Stimulated activated naive B cell treated with anti-CD40 and anti-IgM and Interleukin-4, amounts not matched to agents 10 μg/mL and 1 μg/mL and 100 μg/mL, for 72 hours (primary cell): ENCODE data around the gene NUP210.

Experiments
- ATAC-seq, 2 donors: fragments of 150-1000 bp; cut with Tn5 transposase; replicated peaks; 2 replicates each; pipeline ENCODE4 v1.10.0; 2021; ENCODE audit warnings: moderate library complexity in 1 of 2
- DNase-seq: peaks from one replicate; pipeline ENCODE4 v3.0.0; 2021
- H3K27ac Mint-ChIP-seq: one replicate; pipeline ENCODE4 v1.8.0; 2022; ENCODE audit warnings: mild to moderate bottlenecking, mixed read lengths
- H3K27me3 Mint-ChIP-seq, 2 donors: one replicate each; pipeline ENCODE4 v1.8.0; 2022; ENCODE audit warnings: mixed read lengths in 2 of 2
- H3K36me3 Mint-ChIP-seq, 2 donors: one replicate each; pipeline ENCODE4 v1.8.0; 2022; ENCODE audit warnings: mixed read lengths in 2 of 2, mild to moderate bottlenecking in 1 of 2
- H3K4me1 Mint-ChIP-seq, 2 donors: one replicate each; pipeline ENCODE4 v1.8.0; 2022; ENCODE audit warnings: mixed read lengths in 2 of 2, mild to moderate bottlenecking in 1 of 2
- H3K4me3 Mint-ChIP-seq, 2 donors: one replicate each; pipeline ENCODE4 v1.8.0; 2022; ENCODE audit warnings: mild to moderate bottlenecking in 2 of 2, mixed read lengths in 2 of 2, moderate library complexity in 1 of 2
- H3K9me3 Mint-ChIP-seq, 2 donors: one replicate each; pipeline ENCODE4 v1.8.0; 2022; ENCODE audit warnings: mixed read lengths in 2 of 2, mild to moderate bottlenecking in 1 of 2

NUP210 gene

GRCh38 chr3:13424141-13424844, 4.2 kb upstream of the NUP210 start:
- H3K4me3 Mint-ChIP-seq: no peak overlapping the region
- peaks cover 13 to 21% of the 10 kb centered on the region in 2 donors for H3K4me1 Mint-ChIP-seq
- DNase-seq: no peak
- H3K27me3 Mint-ChIP-seq: no peaks in the 10 kb centered on the region
- H3K9me3 Mint-ChIP-seq: no peaks in the 10 kb centered on the region
- peaks cover 0 to 3% of the 10 kb centered on the region in 2 donors for H3K36me3 Mint-ChIP-seq
- H3K27ac Mint-ChIP-seq: no peak overlapping the region
- no peak for ATAC-seq

GRCh38 chr3:13420831-13421765, 976 bp upstream of the NUP210 start:
- ATAC-seq (peak; percentile 48 to 61), DNase-seq (peak; percentile 60)
- H3K36me3 Mint-ChIP-seq: peaks cover 3 to 9% of the 10 kb centered on the region in 2 donors
- peaks cover 18 to 31% of the 10 kb centered on the region in 2 donors for H3K4me1 Mint-ChIP-seq
- H3K27me3 Mint-ChIP-seq: no peaks in the 10 kb centered on the region
- peak overlapping the region; percentile 99 for H3K27ac Mint-ChIP-seq
- H3K9me3 Mint-ChIP-seq: no peaks in the 10 kb centered on the region
- H3K4me3 Mint-ChIP-seq: peak overlapping the region; percentile 93 to 97

- H3K4me1 Mint-ChIP-seq: peaks cover 32 to 47% of the 10 kb centered on the region in 2 donors
- peak overlapping the region; percentile 90 to 97 for H3K4me3 Mint-ChIP-seq
- peaks cover 3 to 18% of the 10 kb centered on the region in 2 donors for H3K36me3 Mint-ChIP-seq
- H3K27me3 Mint-ChIP-seq: no peaks in the 10 kb centered on the region
- ATAC-seq: peak; percentile 68 to 72
- H3K9me3 Mint-ChIP-seq: no peaks in the 10 kb centered on the region
- peak; percentile 60 for DNase-seq
- H3K27ac Mint-ChIP-seq: peak overlapping the region; percentile 96
These were observed 547 bp downstream of the NUP210 start for GRCh38 chr3:13419505-13420044.

GRCh38 chr3:13417166-13417947, 2.8 kb downstream of the NUP210 start:
- Mint-ChIP-seq H3K36me3 (peaks cover 3 to 24% of the 10 kb centered on the region in 2 donors), H3K4me1 (peaks cover 44 to 66% of the 10 kb centered on the region in 2 donors), H3K27ac (peak overlapping the region; percentile 75), H3K4me3 (peak overlapping the region in 1 of 2 donors; percentile 97), H3K27me3 (no peaks in the 10 kb centered on the region), H3K9me3 (no peaks in the 10 kb centered on the region)
- DNase-seq (no peak), ATAC-seq (no peak)

DNA sequence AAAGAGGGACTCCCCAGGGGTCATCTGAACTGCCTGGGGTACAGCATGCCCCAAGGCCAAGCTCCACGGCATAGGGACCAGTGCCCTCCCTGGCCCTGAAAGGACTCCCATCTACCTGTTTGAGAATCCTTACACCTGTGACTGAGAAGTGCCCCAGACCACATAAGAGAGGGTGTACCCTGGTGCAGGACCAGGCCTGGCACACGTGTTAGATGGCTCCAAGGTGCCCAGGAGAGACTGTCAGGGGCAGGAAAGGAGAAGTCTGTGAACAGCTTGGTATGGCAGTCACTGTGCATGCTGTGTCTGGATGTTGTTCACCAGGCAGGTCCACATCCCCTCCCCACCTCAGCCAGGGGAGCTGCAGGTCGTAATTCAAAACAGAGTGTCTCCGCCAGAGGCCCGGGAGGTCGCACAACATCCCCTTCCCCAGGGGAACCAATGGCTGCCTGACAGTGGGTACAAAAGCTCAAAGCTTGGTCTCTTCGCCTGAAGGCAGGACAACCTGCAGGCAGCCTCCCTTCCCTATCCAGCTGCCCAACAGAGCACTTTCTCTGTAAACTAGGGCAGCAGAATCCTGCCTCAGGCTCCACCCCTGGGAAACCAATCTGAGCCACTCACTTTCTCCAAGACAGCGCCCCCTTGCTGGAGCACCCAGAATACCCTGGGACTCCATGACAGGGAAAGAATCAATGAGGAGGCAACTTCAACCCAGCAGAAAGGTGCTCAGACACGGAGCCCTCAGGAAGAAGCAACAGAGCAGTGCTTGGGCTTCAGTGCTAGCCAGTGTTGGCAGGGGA, 3.9 kb downstream of the NUP210 start:
- no peaks in the 10 kb centered on the region for H3K27me3 Mint-ChIP-seq
- no peak for ATAC-seq
- H3K4me1 Mint-ChIP-seq: peaks cover 42 to 67% of the 10 kb centered on the region in 2 donors
- H3K9me3 Mint-ChIP-seq: no peaks in the 10 kb centered on the region
- DNase-seq: no peak
- H3K27ac Mint-ChIP-seq: peak overlapping the region; percentile 88
- H3K4me3 Mint-ChIP-seq: peak overlapping the region; percentile 44 to 71
- H3K36me3 Mint-ChIP-seq: peaks cover 3 to 28% of the 10 kb centered on the region in 2 donors

DNA sequence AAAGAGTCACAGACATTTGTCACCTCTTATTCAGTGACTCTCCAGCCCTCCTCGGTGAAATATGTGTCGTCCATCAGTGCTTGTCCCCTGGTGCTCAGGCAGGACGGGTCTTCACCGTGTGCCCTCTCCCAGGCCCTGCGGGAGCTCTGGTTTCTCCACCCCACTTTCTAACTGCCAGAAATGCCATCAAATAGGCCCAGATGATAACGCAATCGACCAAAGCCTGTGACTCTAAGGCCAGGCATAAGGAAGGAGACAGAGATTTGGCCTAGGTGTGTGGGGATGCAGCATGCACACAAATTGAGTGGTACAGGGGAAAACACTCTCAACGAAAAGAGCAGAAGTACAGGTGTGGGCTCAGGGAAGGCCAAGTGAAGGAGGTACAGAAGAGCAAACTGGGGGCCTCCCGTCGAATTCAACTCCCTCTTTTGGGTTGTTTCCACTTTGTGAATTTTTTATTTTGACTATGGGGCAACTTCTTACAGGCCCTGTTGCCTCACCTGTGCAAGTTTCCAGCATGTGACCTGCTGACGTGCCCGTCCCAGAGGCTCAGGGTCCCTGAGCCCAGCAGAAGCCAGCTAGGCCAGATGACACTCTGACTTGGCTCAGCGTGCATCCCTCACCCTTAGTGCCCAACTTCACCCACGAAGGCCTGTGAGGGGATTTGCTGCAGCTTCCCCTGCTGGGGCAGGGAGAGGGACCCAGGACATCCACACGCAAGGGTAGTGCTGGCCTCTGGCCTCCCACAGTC, 4.7 kb downstream of the NUP210 start:
- ATAC-seq (no peak), DNase-seq (no peak)
- peaks cover 36 to 61% of the 10 kb centered on the region in 2 donors for H3K4me1 Mint-ChIP-seq
- peaks cover 3 to 25% of the 10 kb centered on the region in 2 donors for H3K36me3 Mint-ChIP-seq
- H3K27ac Mint-ChIP-seq: peak overlapping the region; percentile 98
- H3K27me3 Mint-ChIP-seq: no peaks in the 10 kb centered on the region
- H3K4me3 Mint-ChIP-seq: peak overlapping the region; percentile 81 to 85
- no peaks in the 10 kb centered on the region for H3K9me3 Mint-ChIP-seq

- Mint-ChIP-seq H3K27ac (peak overlapping the region; percentile 98), H3K36me3 (peaks cover 6 to 26% of the 10 kb centered on the region in 2 donors), H3K4me3 (peak overlapping the region; percentile 81 to 85), H3K4me1 (peaks cover 34 to 60% of the 10 kb centered on the region in 2 donors), H3K9me3 (no peaks in the 10 kb centered on the region), H3K27me3 (no peaks in the 10 kb centered on the region)
- DNase-seq: peak; percentile 87
- peak; percentile 96 to 97 for ATAC-seq
These were observed 5.9 kb downstream of the NUP210 start for GRCh38 chr3:13414040-13414729.

DNA sequence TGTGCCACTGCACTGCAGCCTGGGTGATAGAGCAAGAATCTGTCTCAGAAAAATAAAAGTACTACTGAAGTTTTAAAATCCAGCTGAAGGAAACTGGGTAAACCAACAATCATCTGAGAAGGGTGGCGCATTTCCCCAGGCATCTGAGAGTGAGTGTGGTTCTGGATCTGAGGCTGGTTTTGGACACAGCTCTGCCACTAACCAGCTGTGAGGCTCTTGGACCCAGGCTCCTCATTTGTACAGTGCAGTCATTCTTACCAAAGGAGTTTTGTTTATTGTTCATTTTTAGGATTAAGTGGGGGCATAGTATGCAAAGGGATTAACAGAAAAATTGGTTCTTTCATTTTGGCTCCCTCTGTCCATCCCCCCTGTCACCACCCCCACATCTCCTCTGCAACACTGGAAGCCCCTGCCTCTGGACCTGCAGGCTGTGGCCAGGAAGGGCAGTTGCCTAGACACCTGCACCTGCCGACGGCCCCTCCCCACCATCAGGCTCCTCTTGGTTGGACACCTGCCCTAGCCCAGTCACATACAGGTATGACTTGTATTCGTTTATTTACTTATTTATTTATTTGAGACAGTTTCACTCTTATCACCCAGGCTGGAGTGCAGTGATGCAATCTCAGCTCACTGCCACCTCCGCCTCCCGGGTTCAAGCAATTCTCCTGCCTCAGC, 8.8 kb downstream of the NUP210 start:
- H3K9me3 Mint-ChIP-seq: no peaks in the 10 kb centered on the region
- H3K27me3 Mint-ChIP-seq: no peaks in the 10 kb centered on the region
- peaks cover 31 to 56% of the 10 kb centered on the region in 2 donors for H3K4me1 Mint-ChIP-seq
- H3K27ac Mint-ChIP-seq: no peak overlapping the region
- peaks cover 18 to 41% of the 10 kb centered on the region in 2 donors for H3K36me3 Mint-ChIP-seq
- H3K4me3 Mint-ChIP-seq: no peak overlapping the region
- DNase-seq: no peak
- ATAC-seq: no peak

- ATAC-seq: no peak
- Mint-ChIP-seq H3K4me1 (peaks cover 16 to 49% of the 10 kb centered on the region in 2 donors), H3K27ac (peak overlapping the region; percentile 51)
These were observed 11.2 kb downstream of the NUP210 start for GRCh38 chr3:13408890-13409289.

DNA sequence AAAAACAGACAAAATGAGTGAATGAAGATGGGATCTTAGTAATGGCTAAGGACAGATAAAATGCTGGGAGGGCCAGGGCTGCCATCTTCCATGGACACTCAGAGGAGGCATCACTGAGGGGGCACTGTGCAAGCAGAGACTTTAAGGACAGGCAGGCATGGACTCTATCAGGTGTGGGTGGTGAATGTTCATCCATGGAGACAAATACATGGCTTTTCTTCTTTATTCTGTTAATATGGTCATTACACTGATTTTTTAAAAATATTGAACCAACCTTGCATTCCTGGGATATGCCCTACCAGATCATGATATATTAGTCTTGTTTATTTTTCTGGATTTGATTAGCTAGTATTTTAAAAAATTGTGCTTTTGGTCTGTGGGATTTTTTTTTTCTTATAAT, 12.2 kb downstream of the NUP210 start:
- H3K36me3 Mint-ChIP-seq: peaks cover 25 to 43% of the 10 kb centered on the region in 2 donors
- H3K27me3 Mint-ChIP-seq: no peaks in the 10 kb centered on the region
- DNase-seq (no peak), ATAC-seq (no peak)
- peaks cover 12 to 39% of the 10 kb centered on the region in 2 donors for H3K4me1 Mint-ChIP-seq
- peak overlapping the region; percentile 77 for H3K27ac Mint-ChIP-seq
- peaks cover 0 to 2% of the 10 kb centered on the region in 2 donors for H3K9me3 Mint-ChIP-seq
- no peak overlapping the region for H3K4me3 Mint-ChIP-seq

More at GRCh38 chr3:13408890-13409289, 11.2 kb downstream of the NUP210 start:
- H3K9me3 Mint-ChIP-seq: no peaks in the 10 kb centered on the region
- no peak for DNase-seq
- H3K36me3 Mint-ChIP-seq: peaks cover 18 to 39% of the 10 kb centered on the region in 2 donors
- no peaks in the 10 kb centered on the region for H3K27me3 Mint-ChIP-seq
- H3K4me3 Mint-ChIP-seq: no peak overlapping the region

DNA sequence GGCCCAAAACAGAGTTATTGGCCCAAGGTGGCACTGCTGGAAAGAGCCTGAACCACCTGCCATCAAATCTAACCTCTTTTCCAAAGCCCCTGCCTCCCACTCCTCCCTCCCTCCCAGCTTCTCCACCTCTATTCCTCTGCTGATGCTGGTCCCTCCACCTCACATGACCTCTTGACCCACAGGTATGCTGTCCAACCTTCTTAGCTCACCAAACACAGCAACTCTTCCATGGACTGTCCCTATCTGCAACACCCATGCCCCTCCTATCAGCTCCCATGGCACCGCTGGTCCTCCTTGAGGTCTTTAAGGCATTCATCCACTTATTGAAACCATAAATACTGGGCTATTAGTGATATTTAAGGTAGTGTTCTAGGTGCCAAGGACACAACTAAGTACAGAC, 12.6 kb downstream of the NUP210 start:
- Mint-ChIP-seq H3K4me1 (peaks cover 14 to 41% of the 10 kb centered on the region in 2 donors), H3K9me3 (peaks cover 0 to 2% of the 10 kb centered on the region in 2 donors), H3K4me3 (no peak overlapping the region), H3K27ac (peak overlapping the region; percentile 77), H3K27me3 (no peaks in the 10 kb centered on the region), H3K36me3 (peaks cover 28 to 48% of the 10 kb centered on the region in 2 donors)
- ATAC-seq (no peak), DNase-seq (no peak)

- Mint-ChIP-seq H3K36me3 (peaks cover 30 to 47% of the 10 kb centered on the region in 2 donors), H3K27me3 (no peaks in the 10 kb centered on the region), H3K4me3 (no peak overlapping the region), H3K27ac (no peak overlapping the region), H3K9me3 (peaks cover 0 to 2% of the 10 kb centered on the region in 2 donors), H3K4me1 (peaks cover 20 to 42% of the 10 kb centered on the region in 2 donors)
- DNase-seq (no peak), ATAC-seq (no peak)
These were observed 13.9 kb downstream of the NUP210 start for GRCh38 chr3:13406190-13406589.
